PC-9 (cell line): ENCODE measurements around the gene ZBTB49. TPM values are rescaled to one million over a fixed set of nuclear protein-coding genes. Genes with fewer than 3 reads are reported as not detected.

Experiments used
- BruUV-seq: library from RNA; stranded (reverse); fragments of 400-500 nt; replicated peaks from 2 replicates; lab custom pipeline; 2021; lab: Mats Ljungman, UMichigan
- CTCF ChIA-PET: fragments of 300-600 bp; sonication (Branson Sonifier 250); formaldehyde crosslinking; loops from one replicate; lab custom pipeline; 2022; ENCODE audit warnings: antibody characterized with exemption; lab: Charles Lee
- POLR2A ChIA-PET: fragments of 300-600 bp; sonication (Branson Sonifier 250); formaldehyde crosslinking; loops from one replicate; lab custom pipeline; 2022; ENCODE audit warnings: antibody characterized with exemption; ENCODE audit not compliant: unreplicated experiment; lab: Charles Lee
- DNase-seq, 2 experiments: peaks; one replicate each; pipeline versions ENCODE4 v3.0.0 to v3.0.0-alpha.2; 2015 to 2022; ENCODE audit warnings: mixed read lengths in 1 of 2
- H2AFZ ChIP-seq: fragments of 200-600 bp; sonication (generic); 2 replicates; pipeline ENCODE4 v1.8.1; 2017; ENCODE audit warnings: antibody characterized with exemption
- H3F3A ChIP-seq: fragments of 200-600 bp; sonication (generic); 2 replicates; pipeline ENCODE4 v1.8.1; 2017; ENCODE audit warnings: antibody characterized with exemption, mild to moderate bottlenecking, low read depth; ENCODE audit not compliant: insufficient read depth
- H3K27ac ChIP-seq: fragments of 200-600 bp; sonication (generic); 2 replicates; pipeline ENCODE4 v1.6.1; 2016; ENCODE audit warnings: mixed run types
- H3K27me3 ChIP-seq: fragments of 200-600 bp; sonication (generic); 2 replicates; pipeline ENCODE4 v1.6.1; 2016; ENCODE audit warnings: low read depth, mixed run types; ENCODE audit not compliant: insufficient read depth
- H3K36me3 ChIP-seq: fragments of 200-600 bp; sonication (generic); 2 replicates; pipeline ENCODE4 v1.6.1; 2016; ENCODE audit warnings: low read depth, mixed run types
- H3K4me1 ChIP-seq: fragments of 200-600 bp; sonication (generic); replicated peaks from 2 replicates; pipeline ENCODE4 v1.6.1; 2016; ENCODE audit warnings: mixed run types; ENCODE audit not compliant: insufficient read depth
- H3K4me2 ChIP-seq: fragments of 200-600 bp; sonication (generic); 2 replicates; pipeline ENCODE4 v1.6.1; 2017; ENCODE audit warnings: mixed run types
- H3K4me3 ChIP-seq: fragments of 200-600 bp; sonication (generic); 2 replicates; pipeline ENCODE4 v1.6.1; 2016; ENCODE audit warnings: mixed run types
- H3K79me2 ChIP-seq: fragments of 200-600 bp; sonication (generic); 2 replicates; pipeline ENCODE4 v1.6.1; 2017; ENCODE audit warnings: low read depth, mixed run types
- H3K9me2 ChIP-seq: fragments of 200-600 bp; sonication (generic); 2 replicates; pipeline ENCODE4 v1.8.1; 2017; ENCODE audit warnings: mild to moderate bottlenecking; ENCODE audit not compliant: insufficient read depth
- H3K9me3 ChIP-seq: fragments of 200-600 bp; sonication (generic); 2 replicates; pipeline ENCODE4 v1.8.1; 2016; ENCODE audit warnings: low read depth; ENCODE audit not compliant: insufficient read depth
- H4K20me1 ChIP-seq: fragments of 200-600 bp; sonication (generic); 2 replicates; pipeline ENCODE4 v1.8.1; 2017; ENCODE audit not compliant: insufficient read depth
- EZH2 ChIP-seq: fragments of 200-600 bp; sonication (generic); IDR thresholded peaks from 2 replicates; pipeline ENCODE4 v1.8.0; 2017; ENCODE audit warnings: antibody characterized with exemption, low read depth
- intact Hi-C: fragments of 100-400 bp; cut with micrococcal nuclease; formaldehyde crosslinking; loops from one replicate; pipeline ENCODE4 v1.10.0; 2022; ENCODE audit not compliant: unreplicated experiment
- total RNA-seq: library from RNA; stranded (reverse); gene quantifications from 2 replicates; pipeline ENCODE4 v1.2.3, GENCODE V29; 2021
- TF ChIP-seq, protein P1 (sequence below): fragments of 200-600 bp; sonication (generic); conservative IDR thresholded peaks from 2 replicates; pipeline ENCODE4 v1.6.1; 2017; ENCODE audit warnings: mixed run types, antibody characterized with exemption, mild to moderate bottlenecking, moderate library complexity

The ZBTB49 gene
- total RNA-seq, 1 experiment from 2014 or later, result 5.3 TPM

DNA sequence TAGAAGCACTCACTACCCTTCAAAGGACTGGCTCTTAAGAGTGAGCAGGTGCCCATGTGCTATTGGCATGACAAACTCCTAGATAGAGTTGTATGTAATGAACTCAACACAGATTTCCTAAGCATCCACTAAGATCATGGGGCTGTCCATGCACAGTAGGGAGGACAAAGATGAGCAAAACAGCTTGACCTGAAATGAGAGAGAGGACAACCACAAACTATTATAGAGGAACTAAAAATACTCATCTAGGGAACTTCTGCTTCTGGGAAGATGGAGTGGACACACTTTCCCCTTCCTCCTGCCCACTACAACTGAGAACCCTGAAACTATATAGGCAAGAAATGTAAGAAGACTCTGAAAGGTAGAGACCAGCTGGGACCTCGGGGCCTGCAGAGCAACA, 21.3 kb upstream of the ZBTB49 start:
- Histone ChIP-seq H2AFZ (no peak overlapping the region), H3K9me2 (no peaks in the 10 kb centered on the region), H3F3A (no peaks in the 10 kb centered on the region), H3K4me3 (no peak overlapping the region), H3K4me1 (no peaks in the 10 kb centered on the region), H3K79me2 (no peaks in the 10 kb centered on the region), H4K20me1 (no peaks in the 10 kb centered on the region), H3K27ac (no peak overlapping the region), H3K9me3 (no peaks in the 10 kb centered on the region), H3K4me2 (no peak overlapping the region), H3K36me3 (no peaks in the 10 kb centered on the region), H3K27me3 (no peaks in the 10 kb centered on the region)
- DNase-seq, result no peak
- CTCF ChIA-PET, result no interaction called here
- POLR2A ChIA-PET, result no interaction called here
- intact Hi-C loops, result no loop called here
- no TSS peak for BruUV-seq
- TF ChIP-seq, protein P1, sequence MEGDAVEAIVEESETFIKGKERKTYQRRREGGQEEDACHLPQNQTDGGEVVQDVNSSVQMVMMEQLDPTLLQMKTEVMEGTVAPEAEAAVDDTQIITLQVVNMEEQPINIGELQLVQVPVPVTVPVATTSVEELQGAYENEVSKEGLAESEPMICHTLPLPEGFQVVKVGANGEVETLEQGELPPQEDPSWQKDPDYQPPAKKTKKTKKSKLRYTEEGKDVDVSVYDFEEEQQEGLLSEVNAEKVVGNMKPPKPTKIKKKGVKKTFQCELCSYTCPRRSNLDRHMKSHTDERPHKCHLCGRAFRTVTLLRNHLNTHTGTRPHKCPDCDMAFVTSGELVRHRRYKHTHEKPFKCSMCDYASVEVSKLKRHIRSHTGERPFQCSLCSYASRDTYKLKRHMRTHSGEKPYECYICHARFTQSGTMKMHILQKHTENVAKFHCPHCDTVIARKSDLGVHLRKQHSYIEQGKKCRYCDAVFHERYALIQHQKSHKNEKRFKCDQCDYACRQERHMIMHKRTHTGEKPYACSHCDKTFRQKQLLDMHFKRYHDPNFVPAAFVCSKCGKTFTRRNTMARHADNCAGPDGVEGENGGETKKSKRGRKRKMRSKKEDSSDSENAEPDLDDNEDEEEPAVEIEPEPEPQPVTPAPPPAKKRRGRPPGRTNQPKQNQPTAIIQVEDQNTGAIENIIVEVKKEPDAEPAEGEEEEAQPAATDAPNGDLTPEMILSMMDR, result no peak
- no peak for TF ChIP-seq EZH2

DNA sequence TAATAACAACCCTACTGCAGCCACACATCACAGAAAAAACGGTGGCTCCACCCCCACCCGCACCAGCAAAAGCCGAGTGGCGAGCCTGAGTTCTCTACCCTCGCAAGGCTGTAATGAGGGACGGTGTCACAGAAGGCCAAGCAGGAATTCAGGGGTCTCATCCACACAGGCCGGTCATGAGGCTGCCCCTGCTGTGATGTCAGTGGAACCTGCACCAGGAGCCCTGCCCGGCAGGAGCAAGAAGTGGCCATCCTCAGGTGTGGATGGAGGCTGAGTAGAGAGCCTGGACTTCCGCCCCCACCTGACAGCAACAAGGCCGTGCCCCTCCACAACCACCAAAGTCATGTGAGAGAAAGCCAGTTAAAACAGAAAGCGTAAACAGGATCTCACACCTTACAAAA, 20.7 kb upstream of the ZBTB49 start:
- POLR2A ChIA-PET, result no interaction called here
- no peaks in the 10 kb centered on the region for H4K20me1 ChIP-seq
- no peak overlapping the region for H3K4me3 ChIP-seq
- CTCF ChIA-PET, result no interaction called here
- no peak overlapping the region for H3K4me2 ChIP-seq
- TF ChIP-seq, protein P1, result no peak
- no peak for TF ChIP-seq EZH2
- H3K27me3 ChIP-seq, result no peaks in the 10 kb centered on the region
- no peaks in the 10 kb centered on the region for H3K79me2 ChIP-seq
- no peak for DNase-seq
- no TSS peak for BruUV-seq
- no peaks in the 10 kb centered on the region for H3K36me3 ChIP-seq
- H3K9me3 ChIP-seq, result no peaks in the 10 kb centered on the region
- no peaks in the 10 kb centered on the region for H3F3A ChIP-seq
- H2AFZ ChIP-seq, result no peak overlapping the region
- intact Hi-C loops, result no loop called here
- no peaks in the 10 kb centered on the region for H3K9me2 ChIP-seq
- no peak overlapping the region for H3K27ac ChIP-seq
- H3K4me1 ChIP-seq, result no peaks in the 10 kb centered on the region

DNA sequence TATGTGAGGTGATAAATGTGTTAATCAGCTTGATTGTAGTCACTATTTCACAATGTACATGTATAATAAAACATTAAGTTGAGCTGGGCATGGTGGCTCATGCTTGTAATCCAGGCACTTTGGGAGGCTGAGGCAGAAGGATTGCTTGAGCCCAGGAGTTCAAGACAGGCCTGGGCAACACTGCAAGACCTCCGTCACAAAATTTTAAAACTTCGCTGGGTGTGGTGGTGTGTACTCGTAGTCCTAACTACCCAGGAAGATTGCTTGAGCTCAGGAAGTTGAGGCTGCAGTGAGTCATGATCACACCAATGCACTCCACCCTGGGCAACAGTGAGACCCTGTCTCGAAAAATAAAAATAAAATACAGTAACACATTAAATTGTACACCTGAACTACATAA, 20.2 kb upstream of the ZBTB49 start:
- Histone ChIP-seq H3K9me2 (no peaks in the 10 kb centered on the region), H3K4me3 (no peak overlapping the region), H3K4me2 (no peak overlapping the region), H2AFZ (no peak overlapping the region), H3K9me3 (no peaks in the 10 kb centered on the region), H3K27ac (no peak overlapping the region), H4K20me1 (no peaks in the 10 kb centered on the region), H3K79me2 (no peaks in the 10 kb centered on the region), H3K36me3 (no peaks in the 10 kb centered on the region), H3K27me3 (no peaks in the 10 kb centered on the region), H3K4me1 (no peaks in the 10 kb centered on the region), H3F3A (no peaks in the 10 kb centered on the region)
- BruUV-seq, result no TSS peak
- POLR2A ChIA-PET, result no interaction called here
- DNase-seq, result no peak
- CTCF ChIA-PET, result no interaction called here
- TF ChIP-seq EZH2, result no peak
- TF ChIP-seq, protein P1, result no peak
- intact Hi-C loops, result no loop called here
